HS-27A (cell line): Measurements from ENCODE around the gene STOML2.
"Not testable (repeated sequence)": the region's sequence is repeated elsewhere in the genome, so short reads cannot be mapped to it uniquely, and the experiment has no call there.

Source experiments
- DNase-seq: peaks from one replicate; pipeline ENCODE4 v3.0.0-alpha.2; 2012; ENCODE audit warnings: low read depth, missing footprints

The STOML2 gene, protein sequence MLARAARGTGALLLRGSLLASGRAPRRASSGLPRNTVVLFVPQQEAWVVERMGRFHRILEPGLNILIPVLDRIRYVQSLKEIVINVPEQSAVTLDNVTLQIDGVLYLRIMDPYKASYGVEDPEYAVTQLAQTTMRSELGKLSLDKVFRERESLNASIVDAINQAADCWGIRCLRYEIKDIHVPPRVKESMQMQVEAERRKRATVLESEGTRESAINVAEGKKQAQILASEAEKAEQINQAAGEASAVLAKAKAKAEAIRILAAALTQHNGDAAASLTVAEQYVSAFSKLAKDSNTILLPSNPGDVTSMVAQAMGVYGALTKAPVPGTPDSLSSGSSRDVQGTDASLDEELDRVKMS

DNA sequence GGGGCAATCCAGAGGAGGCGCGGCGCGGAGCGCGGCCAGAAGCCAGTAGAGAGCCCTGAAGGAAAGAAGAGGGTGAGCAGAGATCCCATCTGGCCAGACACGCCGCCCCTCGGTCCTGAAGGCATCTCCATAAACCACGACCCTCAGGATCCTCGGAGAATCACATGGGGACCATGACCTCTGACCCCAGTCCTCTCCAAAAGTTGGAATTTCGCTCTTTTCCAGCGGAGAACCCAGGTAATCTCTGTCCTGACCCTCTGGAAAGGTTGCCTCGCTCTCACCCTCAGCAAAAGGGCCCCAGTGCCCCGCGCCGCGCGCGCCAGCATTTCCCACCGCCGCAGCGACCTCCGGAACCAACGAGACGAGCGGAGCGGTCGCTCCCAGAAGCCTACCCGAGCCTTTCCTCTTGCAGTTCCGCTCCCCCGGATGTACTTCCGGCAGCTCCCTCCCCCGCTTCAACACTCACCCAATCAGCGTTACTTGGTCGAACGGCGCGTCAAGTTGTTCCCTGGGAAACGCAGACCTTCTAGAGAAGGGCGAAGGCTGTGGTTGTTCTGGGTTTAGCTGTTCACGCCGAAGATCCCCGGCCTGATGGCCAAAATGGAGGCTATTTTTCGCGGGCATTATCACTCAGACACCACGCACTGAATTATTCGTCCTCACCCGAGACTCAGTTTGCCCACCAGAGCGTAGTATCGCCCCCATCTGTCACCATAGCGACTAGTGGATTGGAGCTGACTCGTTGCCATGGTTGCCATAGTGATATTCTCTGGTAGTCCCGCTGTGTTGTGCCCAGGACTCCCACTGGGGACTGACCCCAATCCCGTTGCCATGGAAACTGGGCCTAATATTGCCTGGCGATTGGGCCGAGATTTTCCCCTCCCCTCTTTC is at the start of gene STOML2:
Gene STOML2, minus strand, starts transcription at position 363 of the 891 bp plus-strand sequence. Its CDS starts 37 bp downstream, at position 326.
- peak; percentile 91 for DNase-seq

DNA sequence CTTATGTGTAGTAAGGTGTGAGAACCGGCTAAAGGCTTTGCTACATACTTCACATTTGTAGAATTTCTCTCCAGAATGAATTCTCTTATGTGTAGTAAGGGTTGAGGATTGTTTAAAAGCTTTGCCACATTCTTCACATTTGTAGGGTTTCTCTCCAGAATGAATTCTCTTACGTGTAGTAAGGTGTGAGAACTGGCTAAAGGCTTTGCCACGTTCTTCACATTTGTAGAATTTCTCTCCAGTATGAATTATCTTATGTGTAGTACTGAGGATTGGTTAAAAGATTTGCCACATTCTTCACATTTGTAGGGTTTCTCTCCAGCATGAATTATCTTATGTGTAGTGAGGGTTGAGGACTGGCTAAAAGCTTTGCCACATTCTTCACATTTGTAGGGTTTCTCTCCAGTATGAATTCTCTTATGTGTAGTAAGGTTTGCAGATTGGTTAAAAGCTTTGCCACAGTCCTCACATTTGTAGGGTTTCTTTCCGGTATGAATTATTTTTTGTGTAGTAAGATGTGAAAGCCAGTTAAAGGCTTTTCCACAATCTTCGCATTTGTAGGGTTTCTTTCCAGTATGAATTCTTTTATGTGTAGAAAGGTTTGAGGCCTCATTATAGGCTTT is 45.1 kb upstream of the STOML2 start:
- not testable (repeated sequence) for DNase-seq

DNA sequence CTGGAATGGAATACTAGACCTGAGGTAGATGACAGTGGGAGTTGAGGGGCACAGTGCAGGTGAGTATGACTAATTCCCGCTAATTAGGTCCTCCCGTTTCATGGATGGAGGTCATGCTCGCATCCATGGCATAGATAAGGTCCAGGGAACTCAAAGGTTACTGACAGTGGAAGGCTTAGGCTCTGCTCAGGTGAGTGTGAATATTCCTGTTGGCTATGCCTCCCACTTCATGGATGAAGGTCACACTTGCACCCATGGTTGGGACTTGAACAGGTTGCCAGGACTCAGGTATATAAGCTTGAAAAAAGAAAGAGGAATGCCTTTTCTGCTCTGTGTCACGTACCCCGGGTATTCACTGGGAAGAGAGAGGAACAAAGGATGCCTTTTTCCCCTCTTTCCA is 39.1 kb upstream of the STOML2 start:
- DNase-seq = no peak

DNA sequence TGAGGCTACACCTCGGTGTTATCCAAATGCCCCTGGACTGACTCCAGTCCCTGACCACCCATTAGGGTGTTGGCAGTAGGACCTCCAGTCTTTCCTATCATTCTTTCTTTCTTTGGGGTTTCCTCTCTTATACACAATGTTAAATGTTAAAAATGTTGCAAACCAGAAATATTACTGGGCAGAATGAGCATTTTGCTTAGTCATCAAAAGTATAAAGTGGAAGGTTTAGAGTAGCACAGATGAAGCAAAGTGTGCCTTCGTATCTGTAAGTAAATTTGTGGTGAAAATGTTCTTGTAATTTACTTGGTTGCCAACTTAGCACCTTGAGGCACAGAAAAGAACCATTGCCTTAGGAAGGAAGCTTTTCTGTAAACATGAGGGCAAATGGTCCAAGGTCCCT is 37.2 kb upstream of the STOML2 start:
- DNase-seq = no peak

DNA sequence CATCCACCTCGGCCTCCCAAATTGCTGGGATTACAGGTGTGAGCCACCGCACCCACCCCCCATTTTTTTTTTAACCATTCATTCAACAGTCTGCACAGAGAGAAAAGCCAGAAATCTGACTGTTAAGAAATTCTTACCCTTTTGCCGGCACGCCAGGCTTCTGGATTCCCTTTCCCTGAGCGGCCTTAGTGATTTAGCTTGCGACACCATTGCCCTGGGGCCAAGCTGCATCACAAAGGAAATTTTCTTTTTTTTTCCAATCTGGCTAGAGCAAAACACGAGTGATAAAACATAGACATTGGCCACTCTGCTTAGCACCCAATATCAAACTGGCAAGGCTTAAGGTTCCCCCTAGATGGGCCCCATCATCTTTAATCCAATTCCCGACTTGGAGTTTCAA is 33.9 kb upstream of the STOML2 start:
- DNase-seq = no peak

DNA sequence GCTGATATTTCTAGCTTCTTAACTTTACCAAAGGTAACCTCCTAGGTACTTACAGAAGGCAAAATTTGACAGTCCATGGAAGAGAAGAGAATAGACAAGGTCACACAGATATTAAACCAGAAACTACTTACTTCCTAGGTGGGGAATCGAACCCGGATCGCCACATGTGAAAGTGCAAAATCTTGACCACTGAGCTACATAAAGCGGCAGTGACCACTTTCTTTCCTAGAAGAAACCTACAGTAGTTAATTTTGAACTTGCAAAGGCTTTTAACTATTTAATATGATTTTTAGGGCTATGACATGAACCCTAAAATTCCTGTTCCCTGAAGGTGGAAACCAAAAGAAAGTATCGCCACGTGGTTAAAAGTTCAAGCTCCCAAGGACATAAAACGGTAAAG is 33.1 kb upstream of the STOML2 start:
- DNase-seq = no peak

DNA sequence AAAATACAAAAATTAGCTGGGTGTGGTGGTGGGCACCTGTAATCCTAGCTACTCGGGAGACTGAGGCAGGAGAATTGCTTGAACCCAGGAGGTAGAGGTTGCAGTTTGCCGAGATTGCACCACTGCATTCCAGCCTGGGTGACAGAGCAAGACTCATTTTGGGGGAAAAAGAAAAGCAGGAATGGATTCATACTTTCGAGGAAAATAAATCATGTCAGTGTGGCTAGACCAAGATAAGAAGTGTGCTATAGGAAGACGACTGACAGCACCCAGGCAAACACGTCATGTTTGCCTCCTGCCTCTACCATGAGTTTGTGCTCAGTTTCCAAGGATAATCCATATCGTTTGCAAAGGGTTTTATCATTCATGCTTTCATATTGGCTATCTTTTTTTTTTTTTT is 32.0 kb upstream of the STOML2 start:
- DNase-seq = no peak

DNA sequence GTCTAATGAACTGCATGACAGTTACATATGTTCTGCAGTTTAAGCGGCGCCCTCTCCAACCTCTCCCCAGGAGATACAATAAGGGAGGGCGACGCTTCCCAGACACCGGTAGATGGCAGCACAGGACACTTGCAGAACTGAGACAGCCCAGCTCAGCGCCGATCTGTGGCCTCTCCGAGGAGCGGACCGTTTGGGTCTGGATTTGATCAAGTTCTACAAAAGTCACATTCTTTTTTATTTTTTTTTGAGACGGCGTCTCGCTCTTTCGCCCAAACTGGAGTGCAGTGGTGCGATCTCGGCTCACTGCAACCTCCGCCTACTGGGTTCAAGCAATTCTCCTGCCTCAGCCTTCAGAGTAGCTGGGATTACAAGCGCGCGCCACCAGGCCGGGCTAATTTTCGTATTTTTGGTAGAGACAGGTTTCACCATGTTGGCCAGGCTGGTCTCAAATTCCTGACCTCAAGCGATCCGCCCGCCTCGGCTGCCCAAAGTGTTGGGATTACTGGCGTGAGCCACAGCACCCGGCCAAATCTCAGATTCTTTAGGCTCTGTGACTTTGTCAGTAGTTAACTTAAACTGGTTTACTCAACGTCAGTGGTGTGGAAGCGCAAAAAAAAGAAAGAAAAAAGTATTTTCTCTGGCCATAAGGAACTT is 14.1 kb upstream of the STOML2 start:
- peak; percentile 93 for DNase-seq

DNA sequence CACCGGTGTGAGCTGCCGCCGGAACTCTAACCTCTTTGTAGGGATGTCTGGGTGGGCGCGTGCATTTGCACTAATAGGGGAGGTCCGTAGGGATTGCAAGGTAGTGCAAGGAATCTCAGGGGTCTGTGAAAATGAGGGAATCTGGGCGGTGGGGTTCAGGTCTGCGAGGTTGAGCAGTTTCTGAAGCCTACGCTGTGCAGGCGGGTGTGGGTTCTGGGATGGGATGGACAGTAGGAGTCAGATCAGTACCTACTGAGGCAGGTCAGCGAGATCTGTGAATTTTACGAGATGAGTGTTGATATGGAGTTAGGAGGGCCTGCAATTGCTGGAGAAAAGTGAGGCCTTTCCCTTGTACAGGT is 13.6 kb upstream of the STOML2 start:
- DNase-seq = no peak

DNA sequence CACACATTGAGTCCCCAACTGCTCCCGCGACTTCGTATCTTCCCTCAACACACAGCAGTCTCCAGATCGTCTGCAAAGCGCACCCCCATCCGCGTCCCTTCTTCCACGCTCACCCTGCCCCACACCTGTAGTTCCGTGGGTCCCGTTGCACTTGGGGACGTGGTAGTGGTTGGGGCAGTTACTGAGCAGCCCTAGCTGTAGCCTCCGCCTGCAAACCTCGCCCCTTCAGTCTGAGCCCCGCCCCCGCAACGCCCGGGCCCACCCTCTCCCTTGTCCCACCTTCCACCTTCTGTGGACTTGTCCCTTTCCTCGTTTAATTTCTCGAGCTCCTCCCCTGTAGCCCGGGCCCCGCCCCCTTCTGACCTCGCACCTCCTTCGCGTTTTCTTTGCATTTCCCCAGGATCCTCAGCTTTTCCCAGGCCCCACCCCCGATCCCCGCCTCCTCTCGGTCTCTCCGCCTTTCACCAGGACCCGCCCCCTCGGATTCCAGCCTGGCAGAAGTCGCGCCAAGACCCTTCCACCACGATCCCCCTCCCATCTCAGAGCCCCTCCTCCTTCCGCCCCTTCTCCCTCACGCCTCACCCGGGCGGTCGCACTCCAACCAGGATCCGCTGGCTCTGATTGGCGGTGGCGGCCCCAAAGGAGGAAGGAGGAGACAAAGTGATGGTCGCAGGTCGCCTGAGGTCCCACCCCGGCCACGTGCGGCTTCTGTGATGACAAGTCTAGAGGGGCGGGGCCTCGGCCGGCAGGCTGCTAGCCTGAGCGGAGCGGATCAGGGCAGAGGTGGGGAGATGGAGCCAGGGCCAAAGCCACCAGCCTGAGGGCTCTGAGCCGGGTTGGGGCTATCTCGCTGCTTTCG is 13.0 kb upstream of the STOML2 start, which contains the start of gene ATOSB:
Gene ATOSB, minus strand, starts transcription at position 183 of the 859 bp plus-strand sequence. CDS start 7,588 bp downstream, outside the sequence.
- DNase-seq = peak; percentile 95

DNA sequence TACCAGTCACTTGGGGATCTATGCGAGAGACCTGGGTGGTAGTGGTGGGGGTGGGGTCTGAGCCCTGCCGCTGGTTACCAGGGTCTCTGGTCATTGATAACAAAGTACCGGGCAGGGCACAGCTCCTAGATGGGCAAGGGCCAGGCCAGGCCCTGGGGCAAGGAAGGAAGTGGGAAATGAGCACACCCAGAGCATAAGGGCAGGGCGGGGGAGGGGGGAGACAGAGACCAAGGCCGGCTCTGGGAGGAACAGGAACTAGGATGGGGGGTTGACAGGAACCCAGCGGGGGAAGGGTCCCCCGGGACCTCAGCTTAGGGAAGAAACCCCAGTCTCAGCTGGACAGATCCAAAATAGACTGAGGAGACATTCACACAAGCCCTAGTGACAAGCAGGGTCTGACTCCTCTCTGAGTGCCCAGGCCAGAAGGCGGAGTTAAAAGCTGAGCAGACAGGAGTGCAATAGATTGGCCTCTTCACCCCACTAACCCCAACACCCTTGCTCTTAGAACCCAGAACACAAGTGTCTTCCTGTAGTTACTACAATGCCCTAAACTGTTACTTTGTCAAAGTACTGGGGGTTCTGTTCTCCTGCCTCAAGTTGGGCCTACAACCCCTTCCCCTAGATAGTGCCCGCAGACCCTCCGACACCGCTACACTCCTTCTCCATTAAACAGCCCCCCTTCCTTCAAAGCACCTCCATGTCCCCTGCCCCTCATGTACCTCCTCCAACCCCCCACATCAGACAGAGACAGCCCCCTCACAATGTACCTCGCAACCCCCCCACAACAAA is 12.1 kb upstream of the STOML2 start:
- no peak for DNase-seq

DNA sequence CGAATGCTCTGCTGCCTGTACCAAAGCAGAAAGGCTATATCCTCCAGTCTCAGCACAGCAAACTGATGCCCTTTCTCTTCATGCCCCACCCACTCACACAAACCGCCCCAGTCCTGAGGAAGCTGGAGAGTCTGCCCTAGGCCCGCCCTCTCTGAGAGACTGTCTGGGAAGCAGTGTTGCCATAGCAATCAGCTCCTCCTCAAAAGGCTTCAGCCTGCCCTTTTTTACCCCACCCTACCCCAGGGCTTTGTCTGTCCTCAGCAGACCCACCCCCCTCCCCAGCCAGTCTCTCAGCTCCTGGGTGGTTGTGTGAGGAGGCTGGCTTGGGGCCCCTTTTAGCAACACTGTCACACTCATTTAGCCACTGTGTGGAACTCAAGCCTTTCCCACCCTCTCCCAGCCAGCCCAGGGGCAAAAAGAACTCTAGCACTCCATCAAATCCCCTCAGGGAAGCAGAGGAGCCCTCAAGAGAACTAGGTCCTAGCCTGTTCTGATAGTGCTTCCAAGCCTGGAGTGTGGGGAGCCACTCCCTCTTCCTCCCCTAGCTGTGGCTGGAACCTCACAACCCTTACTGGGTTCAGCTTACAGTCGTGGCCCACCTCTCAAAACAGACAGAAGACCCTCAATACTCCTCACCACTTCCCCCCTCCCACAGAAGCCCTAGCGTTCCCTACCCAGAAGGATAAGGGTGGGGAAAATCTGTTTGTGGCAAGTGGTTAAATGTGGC is 11.3 kb upstream of the STOML2 start:
- no peak for DNase-seq

DNA sequence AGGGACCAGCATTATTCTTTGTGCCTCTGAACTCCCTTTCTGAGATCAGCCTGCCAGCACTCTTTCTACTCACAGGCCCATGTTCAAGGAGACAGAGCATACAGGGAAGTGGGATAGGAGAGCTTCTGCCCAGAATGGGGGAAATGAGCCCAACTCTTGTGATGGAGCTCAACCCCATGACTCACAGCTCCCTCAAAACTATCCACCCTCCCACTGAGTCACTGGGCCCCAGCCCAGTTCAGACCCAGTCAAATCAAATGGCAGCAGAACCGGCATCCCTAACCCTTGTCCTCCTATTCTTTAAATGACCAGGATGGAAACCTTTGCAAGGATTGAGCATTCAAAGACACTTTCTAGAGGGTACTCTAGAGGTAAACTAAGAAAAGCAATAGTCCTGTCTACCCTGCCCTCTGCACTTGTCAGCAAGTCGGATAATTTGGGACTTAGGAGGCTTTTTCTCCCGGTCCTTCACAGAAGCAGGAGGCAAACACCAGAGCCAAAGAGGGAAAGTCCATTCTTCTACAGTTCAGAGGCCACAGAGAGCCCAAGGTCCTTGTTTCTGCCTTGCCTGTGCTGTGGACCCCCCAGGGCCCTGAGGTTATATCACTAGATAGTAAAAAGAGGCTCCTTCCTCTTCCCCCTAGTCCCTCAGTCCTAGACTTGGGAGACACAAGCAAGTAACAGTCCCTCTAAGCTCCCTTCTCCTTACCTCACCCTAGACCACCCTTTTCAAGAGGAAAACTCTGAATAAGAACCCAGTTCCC is 9.5 kb upstream of the STOML2 start:
- DNase-seq = no peak

DNA sequence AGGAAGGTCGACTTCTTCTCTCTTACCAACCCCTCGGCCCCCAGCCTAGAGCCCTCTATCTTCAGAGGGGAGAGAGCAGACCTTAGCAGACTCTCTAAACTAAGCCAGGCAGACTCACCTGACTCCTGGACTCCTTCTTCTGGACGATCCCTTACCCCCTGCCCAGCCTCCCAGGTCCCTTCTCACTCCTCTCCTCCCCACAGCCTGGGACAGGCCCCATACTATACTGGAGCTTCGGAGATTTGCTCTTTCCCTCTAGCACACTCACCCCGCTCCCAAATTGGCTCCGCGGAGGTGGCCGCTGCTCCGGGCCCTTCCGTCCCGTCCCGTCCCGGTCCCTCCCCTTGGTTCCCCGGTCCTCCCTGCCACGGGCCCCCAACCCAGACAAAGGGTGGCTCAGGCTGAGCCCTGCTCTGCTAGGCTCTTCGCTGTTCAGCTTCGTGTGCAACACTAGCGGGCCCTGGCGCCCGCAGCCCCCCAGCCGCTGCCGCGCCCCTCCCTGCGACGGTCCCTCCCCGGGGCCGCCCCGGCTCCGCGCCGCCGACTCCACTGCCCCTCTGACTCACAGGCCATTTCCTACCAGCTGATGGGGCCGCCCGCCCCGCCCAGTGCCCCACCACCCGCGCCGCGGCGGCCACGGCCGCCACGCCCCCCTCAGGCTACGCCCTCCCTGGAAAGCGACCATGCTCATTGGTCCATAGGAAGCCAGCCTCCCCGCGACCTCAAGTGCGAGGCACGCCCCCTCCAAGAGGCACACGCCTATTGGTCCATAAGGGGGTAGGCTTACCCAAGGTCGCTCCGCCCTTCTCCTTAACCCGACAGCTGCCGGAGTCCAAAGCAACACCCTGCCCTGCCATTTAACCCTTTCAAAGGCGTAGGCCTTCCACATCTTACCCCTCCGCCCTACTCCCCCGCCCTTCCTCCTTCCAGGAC is 8.3 kb upstream of the STOML2 start:
- DNase-seq = peak; percentile 98

DNA sequence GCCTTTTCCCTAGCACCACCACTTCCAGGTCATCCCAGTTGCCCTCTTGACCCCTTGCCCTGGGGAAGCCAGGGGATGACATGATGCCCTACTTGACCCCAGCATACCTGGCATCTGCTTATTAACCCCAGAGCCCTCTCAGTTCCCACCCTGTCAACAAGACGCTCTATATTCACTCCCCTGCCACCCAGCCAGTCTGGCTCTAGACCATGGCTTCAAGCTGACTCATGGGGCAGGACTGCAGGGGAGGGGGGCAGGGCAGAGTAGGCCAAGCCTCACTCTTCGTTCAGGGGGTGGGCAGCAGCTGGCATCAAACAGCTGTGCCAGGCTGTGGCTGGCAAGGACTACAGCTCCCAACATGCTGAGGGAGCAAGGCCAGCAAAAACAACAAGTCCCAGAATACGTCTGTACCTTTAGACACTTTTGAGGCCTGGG is 7.4 kb upstream of the STOML2 start:
- DNase-seq = no peak

DNA sequence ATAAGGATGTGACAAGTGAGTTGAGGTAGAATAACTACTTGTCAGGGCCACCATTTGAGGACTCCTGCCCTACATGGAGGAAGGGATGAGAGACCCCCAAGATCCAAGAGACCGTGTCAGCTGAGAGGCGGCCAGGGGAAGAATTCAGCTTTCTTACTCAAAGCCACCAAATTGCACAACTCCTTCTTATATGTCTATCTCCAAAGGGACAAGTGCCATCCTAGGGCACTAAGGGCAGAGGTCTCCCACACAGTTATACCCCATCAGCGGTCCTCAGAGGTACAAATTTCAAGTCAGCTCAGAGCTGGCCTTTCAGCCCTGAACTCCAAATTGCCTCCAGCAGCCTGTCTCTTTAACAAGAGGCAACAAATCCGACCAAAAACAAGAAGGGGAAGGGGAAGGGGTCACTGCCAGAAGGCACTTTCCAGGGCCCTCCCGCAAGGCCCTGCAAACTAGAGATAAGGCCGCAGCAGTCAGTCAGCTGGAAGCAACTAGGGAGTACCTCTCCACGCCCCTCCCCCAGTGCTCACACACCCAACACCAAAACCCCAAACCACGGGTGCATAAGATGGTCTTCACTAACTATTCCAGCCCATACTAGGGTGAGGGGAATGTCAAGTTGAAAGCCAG is 6.1 kb upstream of the STOML2 start:
- no peak for DNase-seq

DNA sequence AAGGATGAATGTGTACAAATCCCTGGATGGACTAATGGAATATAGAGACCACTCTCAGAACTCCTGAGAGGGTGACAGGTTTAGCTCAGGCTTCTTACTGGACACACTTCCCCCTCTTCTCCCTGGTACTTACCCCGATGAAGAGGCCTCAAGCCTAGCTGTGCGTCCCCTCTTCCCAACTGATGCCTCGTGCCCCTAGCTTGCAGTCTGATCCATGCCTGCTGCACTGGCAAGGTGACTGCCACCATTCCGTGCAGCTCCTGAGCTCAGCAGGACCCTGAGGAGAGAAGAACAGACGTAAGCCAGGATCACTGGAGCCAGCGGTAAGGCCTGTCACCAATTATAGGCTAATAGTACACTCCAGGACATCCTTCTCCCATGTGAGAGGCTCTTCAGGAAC is 5.5 kb upstream of the STOML2 start:
- DNase-seq = no peak
